GM12878 (cell line): ENCODE results near the gene AMPH.

Experiments
- GABPA ChIP-seq: IDR thresholded peaks from 2 replicates; pipeline ENCODE4 v1.6.1; 2014; ENCODE audit warnings: antibody characterized with exemption, low read depth, mild to moderate bottlenecking, inconsistent platforms
- HDAC2 ChIP-seq: fragments of 200-600 bp; sonication (generic); IDR thresholded peaks from 2 replicates; pipeline ENCODE4 v1.6.1; 2017
- JUND ChIP-seq: IDR thresholded peaks from 2 replicates; pipeline ENCODE4 v1.6.1; 2012; ENCODE audit warnings: low read depth, mild to moderate bottlenecking, low read length, improper control_type of control experiment, moderate library complexity
- MTA2 ChIP-seq: fragments of 450-650 bp; IDR thresholded peaks from 2 replicates; pipeline ENCODE4 v1.6.1; 2016; ENCODE audit warnings: low read depth, mild to moderate bottlenecking, moderate library complexity
- RAD21 ChIP-seq: IDR thresholded peaks from 2 replicates; pipeline ENCODE4 v1.6.1; 2011; ENCODE audit warnings: mild to moderate bottlenecking, low read depth, low read length, moderate library complexity; ENCODE audit not compliant: insufficient read depth
- SIN3A ChIP-seq: IDR thresholded peaks from 2 replicates; pipeline ENCODE4 v1.6.1; 2012; ENCODE audit warnings: low read depth, low read length, improper control_type of control experiment
- SRF ChIP-seq, 2 experiments: IDR thresholded peaks; 2 replicates each; pipeline ENCODE4 v1.6.1; 2011; ENCODE audit warnings: low read depth in 2 of 2, low read length in 2 of 2, mild to moderate bottlenecking in 1 of 2, moderate library complexity in 1 of 2
- TF ChIP-seq, protein P1 (sequence below), 3 experiments: IDR thresholded peaks in 2 of 3; conservative IDR thresholded peaks in 1 of 3; 2 replicates each; pipeline ENCODE4 v1.5.1; 2011; ENCODE audit warnings: low read depth in 3 of 3, low read length in 3 of 3, mild to moderate bottlenecking in 3 of 3, control low read depth in 2 of 3, moderate library complexity in 2 of 3, inconsistent platforms in 1 of 3, mixed read lengths in 1 of 3; ENCODE audit not compliant: control insufficient read depth in 2 of 3, insufficient read depth in 1 of 3; ENCODE audit errors: extremely low read depth in 1 of 3

DNA sequence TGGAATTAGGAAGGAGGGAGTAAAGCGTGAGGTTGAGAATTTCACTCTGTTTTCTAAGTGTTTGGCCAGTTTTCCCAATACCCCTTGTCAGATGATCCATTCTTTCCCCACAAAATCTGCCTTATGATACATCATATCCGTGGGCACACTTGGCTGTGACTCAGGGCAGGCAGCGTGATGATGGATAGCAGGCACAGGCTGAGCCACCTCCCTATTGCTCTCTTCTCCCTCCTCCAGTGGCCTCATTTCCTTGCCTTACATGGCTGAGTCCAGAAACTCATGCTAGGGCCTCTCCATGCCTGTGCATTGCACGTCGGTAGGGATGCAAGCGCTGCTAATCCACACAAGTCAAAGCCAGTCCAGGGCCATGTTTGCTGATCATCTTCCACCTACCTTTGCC lies 128.3 kb downstream of the AMPH start:
- TF ChIP-seq HDAC2 (no peak), RAD21 (no peak), JUND (no peak), MTA2 (no peak), SIN3A (no peak), SRF (IDR thresholded peaks at IDR 0.05; ENCODE audit: low read depth in 2 of 2, low read length in 2 of 2) (no peak), GABPA (no peak)
- TF ChIP-seq, protein P1, sequence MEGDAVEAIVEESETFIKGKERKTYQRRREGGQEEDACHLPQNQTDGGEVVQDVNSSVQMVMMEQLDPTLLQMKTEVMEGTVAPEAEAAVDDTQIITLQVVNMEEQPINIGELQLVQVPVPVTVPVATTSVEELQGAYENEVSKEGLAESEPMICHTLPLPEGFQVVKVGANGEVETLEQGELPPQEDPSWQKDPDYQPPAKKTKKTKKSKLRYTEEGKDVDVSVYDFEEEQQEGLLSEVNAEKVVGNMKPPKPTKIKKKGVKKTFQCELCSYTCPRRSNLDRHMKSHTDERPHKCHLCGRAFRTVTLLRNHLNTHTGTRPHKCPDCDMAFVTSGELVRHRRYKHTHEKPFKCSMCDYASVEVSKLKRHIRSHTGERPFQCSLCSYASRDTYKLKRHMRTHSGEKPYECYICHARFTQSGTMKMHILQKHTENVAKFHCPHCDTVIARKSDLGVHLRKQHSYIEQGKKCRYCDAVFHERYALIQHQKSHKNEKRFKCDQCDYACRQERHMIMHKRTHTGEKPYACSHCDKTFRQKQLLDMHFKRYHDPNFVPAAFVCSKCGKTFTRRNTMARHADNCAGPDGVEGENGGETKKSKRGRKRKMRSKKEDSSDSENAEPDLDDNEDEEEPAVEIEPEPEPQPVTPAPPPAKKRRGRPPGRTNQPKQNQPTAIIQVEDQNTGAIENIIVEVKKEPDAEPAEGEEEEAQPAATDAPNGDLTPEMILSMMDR (IDR thresholded peaks at IDR 0.05 in 2 of 3, conservative IDR thresholded peaks at IDR 0.05 in 1 of 3; ENCODE audit: control insufficient read depth in 2 of 3, extremely low read depth in 1 of 3, insufficient read depth in 1 of 3, low read depth in 3 of 3, low read length in 3 of 3): no peak
